GM18526 (cell line): ENCODE results near the gene DNAJC7.

Source experiments
- POLR2A ChIP-seq: IDR thresholded peaks from 3 replicates; pipeline ENCODE4 v1.6.1; 2011; ENCODE audit not compliant: insufficient read length; ENCODE audit errors: extremely low read depth

The DNAJC7 gene

GRCh38 chr17:42001729-42002128 is 15.5 kb downstream of the DNAJC7 start:
- TF ChIP-seq POLR2A, result no peak

- no peak for TF ChIP-seq POLR2A
These were observed 16.7 kb downstream of the DNAJC7 start for GRCh38 chr17:42000413-42001133.

DNA sequence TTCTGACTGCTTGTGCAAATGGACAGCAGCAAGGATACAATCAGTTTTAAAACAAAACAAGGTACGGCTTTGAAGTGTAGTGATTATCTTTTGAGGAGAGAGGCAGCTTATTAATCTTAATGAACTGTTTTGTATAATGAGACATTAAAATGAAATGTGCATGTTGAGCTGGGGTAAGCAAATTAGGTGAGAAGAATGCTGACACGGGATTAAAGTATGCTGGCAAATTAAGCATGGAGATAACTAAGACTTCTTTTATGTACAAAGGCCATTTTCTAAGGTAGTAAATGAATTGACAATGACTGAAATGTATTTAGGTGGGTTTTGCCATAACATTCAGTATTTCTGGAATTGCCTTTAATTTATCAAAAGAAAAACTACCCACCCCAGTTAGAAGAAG is 18.7 kb downstream of the DNAJC7 start:
- no peak for TF ChIP-seq POLR2A

GRCh38 chr17:41996855-41997164 is 20.4 kb downstream of the DNAJC7 start:
- no peak for TF ChIP-seq POLR2A

DNA sequence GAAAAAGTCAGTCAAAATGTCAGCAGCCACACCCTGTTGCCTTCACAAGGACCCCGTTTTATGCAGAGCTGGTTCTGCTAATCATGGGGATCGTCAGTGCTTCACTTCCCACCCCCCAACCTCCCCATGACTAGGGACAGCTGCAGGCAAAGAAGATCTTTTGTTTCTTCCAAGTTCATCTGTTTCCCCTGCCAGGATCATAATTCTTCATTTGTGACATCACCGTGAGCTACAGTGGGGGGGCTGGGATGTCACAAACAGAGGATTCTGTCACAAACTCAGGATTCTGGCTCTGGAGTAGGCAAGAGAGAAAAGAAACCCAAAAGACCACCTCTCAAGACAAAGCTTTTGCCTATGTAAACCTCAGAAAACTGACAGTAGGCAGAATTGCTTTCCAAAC is 24.7 kb downstream of the DNAJC7 start:
- no peak for TF ChIP-seq POLR2A

- no peak for TF ChIP-seq POLR2A
These were observed 27.4 kb downstream of the DNAJC7 start for GRCh38 chr17:41989702-41990419.

- TF ChIP-seq POLR2A, result no peak
These were observed 28.8 kb downstream of the DNAJC7 start for GRCh38 chr17:41988418-41988817.

- TF ChIP-seq POLR2A, result no peak
These were observed 29.6 kb downstream of the DNAJC7 start for GRCh38 chr17:41987642-41988041.

DNA sequence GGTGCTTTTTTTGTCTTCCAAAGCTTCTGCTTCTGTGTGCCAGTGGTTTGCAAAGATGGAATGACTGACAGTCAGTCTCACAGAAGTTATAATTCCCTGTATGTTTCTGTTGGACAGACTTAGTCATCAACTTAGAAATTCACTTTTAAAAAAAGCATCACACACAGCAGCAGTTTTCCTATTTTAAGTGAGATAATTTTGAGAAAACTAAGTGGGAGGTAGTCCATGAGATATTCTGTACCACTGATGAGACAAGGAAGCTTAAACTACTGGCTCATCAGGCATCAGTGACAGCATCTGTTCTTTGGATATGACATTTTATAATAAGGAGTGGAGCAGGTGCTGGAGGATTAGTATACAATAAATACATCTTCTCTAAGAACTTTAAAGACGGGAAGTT is 30.6 kb downstream of the DNAJC7 start:
- TF ChIP-seq POLR2A, result no peak

DNA sequence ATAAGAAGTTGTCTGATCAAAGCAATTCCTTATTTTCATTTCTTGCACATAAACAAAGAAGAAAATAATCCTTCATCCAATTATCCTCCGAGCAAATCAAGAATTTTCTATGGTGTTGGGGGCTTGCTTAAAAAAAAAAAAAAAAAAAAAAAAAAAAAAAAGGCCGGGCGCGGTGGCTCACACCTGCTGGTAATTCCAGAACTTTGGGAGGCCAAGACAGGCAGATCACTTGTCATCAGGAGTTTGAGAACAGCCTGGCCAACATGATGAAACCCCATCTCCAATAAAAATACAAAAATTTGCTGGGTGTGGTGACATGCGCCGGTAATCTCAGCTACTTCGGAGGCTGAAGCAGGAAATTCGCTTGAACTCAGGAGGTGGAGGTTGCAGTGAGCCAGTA is 31.3 kb downstream of the DNAJC7 start:
- no peak for TF ChIP-seq POLR2A

- no peak for TF ChIP-seq POLR2A
These were observed 32.8 kb downstream of the DNAJC7 start for GRCh38 chr17:41984454-41984853.

GRCh38 chr17:41982026-41982760 is 35.0 kb downstream of the DNAJC7 start:
- TF ChIP-seq POLR2A, result no peak

- TF ChIP-seq POLR2A, result no peak
These were observed 39.2 kb downstream of the DNAJC7 start for GRCh38 chr17:41977991-41978390.

DNA sequence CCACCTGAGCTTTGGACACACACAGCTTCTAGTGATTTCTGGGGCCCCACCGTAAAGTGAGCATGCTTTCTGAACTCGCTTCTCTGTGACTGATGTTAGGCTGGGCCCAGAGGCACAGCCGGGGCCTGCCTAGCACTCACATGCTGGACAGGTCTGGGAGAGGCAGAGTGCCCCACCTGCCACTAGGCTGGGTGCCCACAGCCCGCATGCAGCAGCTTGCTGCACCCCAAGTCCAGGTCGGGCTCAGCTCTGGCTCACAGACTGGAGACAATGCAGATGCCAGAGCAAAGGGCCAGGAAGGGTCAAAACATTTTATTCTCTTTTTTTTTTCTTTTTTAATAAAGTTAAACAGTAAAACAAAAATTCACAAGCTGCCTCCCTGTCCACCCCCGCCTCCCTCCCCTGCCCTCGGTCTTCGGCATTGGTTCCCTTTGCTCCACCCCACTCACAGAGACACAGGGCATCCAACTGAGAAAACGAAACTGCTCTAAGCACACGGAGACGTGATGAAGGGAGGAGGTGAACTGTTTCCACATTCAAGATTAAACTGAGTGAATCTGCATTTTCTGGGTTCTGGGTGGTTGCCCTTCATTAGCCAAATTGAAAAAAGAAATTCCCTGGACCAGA is 41.0 kb downstream of the DNAJC7 start:
- no peak for TF ChIP-seq POLR2A
